A549 (cell line): ENCODE measurements around the gene SYTL1. TPM values are rescaled to one million over a fixed set of nuclear protein-coding genes. Genes with fewer than 3 reads are reported as not detected.

ENCODE experiments used
- ATAC-seq, 2 experiments: fragments of 200-7000 bp in 1 of 2; fragments of >200 bp in 1 of 2; cut with Nextera tagmentation in 1 of 2; cut with Tn5 transposase in 1 of 2; 3 replicates each; pipeline versions ENCODE4 v1.8.0 to v1.9.1; 2018 to 2020; ENCODE audit warnings: mild to moderate bottlenecking in 1 of 2, moderate library complexity in 1 of 2
- CTCF ChIA-PET: fragments of 300-600 bp; sonication (Branson Sonifier 250); formaldehyde crosslinking; extraction: SDS; loops from one replicate; lab custom pipeline; 2021; ENCODE audit warnings: antibody characterized with exemption, inconsistent platforms; lab: Yijun Ruan, JAX
- POLR2A ChIA-PET: fragments of 350-600 bp; formaldehyde crosslinking; extraction: SDS; loops from one replicate; lab custom pipeline; 2021; ENCODE audit warnings: antibody characterized with exemption, inconsistent platforms; lab: Yijun Ruan, JAX
- DNase-seq, 2 experiments: peaks; one replicate each; pipeline versions ENCODE4 v3.0.0 to v3.0.0-alpha.2; 2011 to 2016; ENCODE audit warnings: low read depth in 1 of 2, low spot score in 1 of 2
- FAIRE-seq: peaks from 2 replicates; lab custom pipeline; 2011; peaks lifted over from hg19 to GRCh38; lab: Jason Lieb, UNC
- H3K27ac ChIP-seq, 2 experiments: fragments of >200 bp; sonication (Bioruptor Twin); formaldehyde crosslinking; 3 replicates each; pipeline ENCODE4 v1.5.1; 2016 to 2017
- H3K4me1 ChIP-seq: fragments of >200 bp; sonication (Bioruptor Twin); formaldehyde crosslinking; 3 replicates; pipeline ENCODE4 v1.6.1; 2016
- H3K4me2 ChIP-seq: fragments of >200 bp; sonication (Bioruptor Twin); formaldehyde crosslinking; 3 replicates; pipeline ENCODE4 v1.6.1; 2016
- H3K4me3 ChIP-seq: fragments of >200 bp; sonication (Bioruptor Twin); formaldehyde crosslinking; 3 replicates; pipeline ENCODE4 v1.5.1; 2016
- H3K9me3 ChIP-seq: fragments of >200 bp; sonication (Bioruptor Twin); formaldehyde crosslinking; 3 replicates; pipeline ENCODE4 v1.6.1; 2016
- ESRRA ChIP-seq: fragments of 150-350 bp; IDR thresholded peaks from 2 replicates; pipeline ENCODE4 v1.6.1; 2014; ENCODE audit warnings: mild to moderate bottlenecking, low read length, borderline replicate concordance
- FOSB ChIP-seq: fragments of 250-450 bp; sonication (Bioruptor Pico); IDR thresholded peaks from 2 replicates; pipeline ENCODE4 v1.5.0; 2020; ENCODE audit warnings: mild to moderate bottlenecking, moderate library complexity
- JUNB ChIP-seq: fragments of >200 bp; sonication (Bioruptor Twin); formaldehyde crosslinking; IDR thresholded peaks from 2 replicates; pipeline ENCODE4 v1.6.1; 2016
- KDM1A ChIP-seq: fragments of 200-600 bp; sonication (generic); IDR thresholded peaks from 2 replicates; pipeline ENCODE4 v1.6.1; 2016; ENCODE audit warnings: low read depth, mild to moderate bottlenecking
- KDM5A ChIP-seq: fragments of 200-600 bp; sonication (generic); IDR thresholded peaks from 2 replicates; pipeline ENCODE4 v1.6.1; 2016; ENCODE audit warnings: antibody characterized with exemption, mild to moderate bottlenecking
- MYC ChIP-seq: IDR thresholded peaks from 2 replicates; pipeline ENCODE4 v1.6.1; 2012; ENCODE audit warnings: mild to moderate bottlenecking, inconsistent platforms, low read length, improper control_type of control experiment, borderline replicate concordance
- PHF8 ChIP-seq: fragments of 200-600 bp; sonication (generic); IDR thresholded peaks from 2 replicates; pipeline ENCODE4 v1.6.1; 2016; ENCODE audit warnings: low read depth, mild to moderate bottlenecking, antibody characterized with exemption, moderate library complexity, borderline replicate concordance
- RARB ChIP-seq: fragments of 250-450 bp; sonication (Bioruptor Pico); IDR thresholded peaks from 2 replicates; pipeline ENCODE4 v1.8.0; 2021; ENCODE audit warnings: mild to moderate bottlenecking, moderate library complexity
- SMC3 ChIP-seq: fragments of >200 bp; sonication (Bioruptor Twin); formaldehyde crosslinking; IDR thresholded peaks from 3 replicates; pipeline ENCODE4 v1.6.1; 2018; ENCODE audit warnings: inconsistent platforms
- SREBF2 ChIP-seq: fragments of 450-650 bp; IDR thresholded peaks from 2 replicates; pipeline ENCODE4 v1.6.1; 2014; ENCODE audit warnings: mild to moderate bottlenecking, moderate library complexity
- TP53 ChIP-seq: fragments of 250-450 bp; sonication (Bioruptor Pico); IDR thresholded peaks from 2 replicates; pipeline ENCODE4 v1.5.0; 2021; ENCODE audit warnings: mild to moderate bottlenecking, moderate library complexity
- ZFP36 ChIP-seq: fragments of 450-650 bp; IDR thresholded peaks from 2 replicates; pipeline ENCODE4 v1.6.1; 2014; ENCODE audit warnings: borderline replicate concordance; ENCODE audit not compliant: partially characterized antibody
- WGBS: methylation state at CpG from one replicate; pipeline ENCODE4 v1.1.6; 2017; ENCODE audit errors: missing lambda C conversion rate; 5-methylcytosine and 5-hydroxymethylcytosine counted together
- polyA plus RNA-seq, 4 experiments: library from polyadenylated mRNA; depleted of rRNA in 3 of 4; stranded (reverse); fragments of >200 nt; fragmentation: RNase III in 1 of 4; extraction: RNeasy Plus Mini Kit Qiagen cat#74134 plus additional on column Dnase treatment in 1 of 4; gene quantifications; 2 replicates in 3 of 4; 3 replicates in 1 of 4; pipeline ENCODE4 v1.2.3, GENCODE V29; 2011 to 2017
- TF ChIP-seq, protein P1 (sequence below): IDR thresholded peaks from 2 replicates; pipeline ENCODE4 v1.6.1; 2012; ENCODE audit warnings: low read depth, borderline replicate concordance
- TF ChIP-seq, protein P2 (sequence below): fragments of >200 bp; sonication (Bioruptor Twin); formaldehyde crosslinking; IDR thresholded peaks from 2 replicates; pipeline ENCODE4 v1.6.1; 2016
- TF ChIP-seq, protein P3 (sequence below): fragments of 250-450 bp; sonication (Bioruptor Pico); IDR thresholded peaks from 2 replicates; pipeline ENCODE4 v1.5.0; 2021; ENCODE audit warnings: mild to moderate bottlenecking, moderate library complexity, borderline replicate concordance
- TF ChIP-seq, protein P4 (sequence below): fragments of 450-650 bp; IDR thresholded peaks from 2 replicates; pipeline ENCODE4 v1.6.1; 2014; ENCODE audit warnings: antibody characterized with exemption
- TF ChIP-seq, protein P5 (sequence below): fragments of 200-600 bp; sonication (generic); IDR thresholded peaks from 2 replicates; pipeline ENCODE4 v1.6.1; 2016; ENCODE audit warnings: antibody characterized with exemption, mild to moderate bottlenecking, moderate library complexity
- TF ChIP-seq, protein P6 (sequence below): fragments of 150-350 bp; IDR thresholded peaks from 2 replicates; pipeline ENCODE4 v1.6.1; 2014; ENCODE audit warnings: low read depth, mild to moderate bottlenecking, low read length
- TF ChIP-seq, protein P7 (sequence below): fragments of 250-450 bp; sonication (Bioruptor Pico); IDR thresholded peaks from 2 replicates; pipeline ENCODE4 v1.5.0; 2020; ENCODE audit warnings: low read depth, mild to moderate bottlenecking, moderate library complexity

Gene SYTL1
- polyA plus RNA-seq, 2 of the 4 experiments (the other 2 are of a cell fraction) = 0.76 to 0.80 TPM

DNA sequence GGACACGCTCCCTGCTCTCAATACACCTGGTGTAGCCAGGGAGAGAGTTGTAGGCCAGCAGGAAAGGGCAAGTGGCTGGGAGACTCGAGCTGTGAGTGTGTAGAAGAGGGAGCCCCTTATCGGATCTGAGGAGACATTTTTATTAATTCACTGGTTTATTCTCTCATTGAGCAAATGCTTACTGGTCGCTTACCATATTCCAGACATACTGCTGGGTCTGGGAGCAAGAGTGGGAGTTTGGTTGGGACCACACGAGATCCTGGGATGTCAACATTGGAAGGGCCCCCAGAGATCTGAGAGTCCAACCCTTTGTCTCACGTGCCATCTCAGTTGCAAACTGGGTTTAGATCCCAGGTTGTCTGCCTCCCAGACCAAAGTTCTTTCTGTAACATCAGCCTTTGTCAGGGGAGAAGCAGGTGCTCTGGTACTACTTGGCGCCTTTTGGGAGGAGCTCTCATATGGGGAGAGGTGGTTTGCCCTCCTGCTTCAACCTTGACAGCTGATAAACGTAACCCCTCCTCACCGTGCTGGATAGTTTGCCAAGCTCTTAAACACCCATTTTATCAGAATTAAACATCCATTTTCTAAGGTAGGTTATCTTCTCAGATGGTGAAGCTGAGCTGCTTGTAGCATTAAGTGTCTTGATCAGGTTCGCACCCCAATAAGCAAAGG, 19.1 kb upstream of the SYTL1 start:
- peak overlapping the region; percentile 99 for H3K4me3 ChIP-seq
- ATAC-seq = no peak
- 14% methylated on average over 9 of the region's 10 CpGs for WGBS
- H3K9me3 ChIP-seq = no peaks in the 10 kb centered on the region
- H3K4me1 ChIP-seq = peaks cover 8% of the 10 kb centered on the region; the same call in 2 of the 3 replicates
- H3K4me2 ChIP-seq = peak overlapping the region; percentile 94
- ChIA-PET CTCF (interaction anchor here (0.7 to 4.8 kb wide), 8 partner anchors 10 to 43 kb away, joined by 3 to 29 read pairs (median 4); no protein-coding TSS in a partner anchor), POLR2A (interaction anchor here (0.9 to 1.0 kb wide), 2 partner anchors 19 to 44 kb away, joined by 3 to 4 read pairs; partner anchors contain the start of genes MAP3K6 and SYTL1)
- no peak for FAIRE-seq
- H3K27ac ChIP-seq = peak overlapping the region; percentile 97 to 98
- DNase-seq = no peak
- TF ChIP-seq KDM5A (peak; percentile 3; the same call in 1 of the 2 replicates), ESRRA (no peak)
- TF ChIP-seq, protein P1, sequence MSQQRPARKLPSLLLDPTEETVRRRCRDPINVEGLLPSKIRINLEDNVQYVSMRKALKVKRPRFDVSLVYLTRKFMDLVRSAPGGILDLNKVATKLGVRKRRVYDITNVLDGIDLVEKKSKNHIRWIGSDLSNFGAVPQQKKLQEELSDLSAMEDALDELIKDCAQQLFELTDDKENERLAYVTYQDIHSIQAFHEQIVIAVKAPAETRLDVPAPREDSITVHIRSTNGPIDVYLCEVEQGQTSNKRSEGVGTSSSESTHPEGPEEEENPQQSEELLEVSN = no peak
- TF ChIP-seq, protein P2, sequence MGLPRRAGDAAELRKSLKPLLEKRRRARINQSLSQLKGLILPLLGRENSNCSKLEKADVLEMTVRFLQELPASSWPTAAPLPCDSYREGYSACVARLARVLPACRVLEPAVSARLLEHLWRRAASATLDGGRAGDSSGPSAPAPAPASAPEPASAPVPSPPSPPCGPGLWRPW = no peak

DNA sequence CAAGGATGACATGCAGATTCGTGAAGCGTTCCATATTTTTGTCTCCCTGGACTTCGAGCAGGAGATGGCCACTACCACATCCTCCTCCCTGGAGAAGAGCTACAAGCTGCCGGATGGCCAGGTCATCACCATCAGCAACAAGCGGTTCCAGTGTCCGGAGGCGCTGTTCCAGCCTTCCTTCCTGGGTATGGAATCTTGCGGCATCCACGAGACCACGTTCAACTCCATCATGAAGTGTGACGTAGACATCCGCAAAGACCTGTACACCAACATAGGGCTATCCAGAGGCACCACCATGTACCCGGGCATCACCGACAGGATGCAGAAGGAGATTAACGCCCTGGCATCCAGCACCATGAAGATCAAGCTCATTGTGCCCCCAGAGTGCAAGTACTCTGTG, 16.5 kb upstream of the SYTL1 start:
- Histone ChIP-seq H3K4me3 (no peak overlapping the region), H3K27ac (no peak overlapping the region), H3K9me3 (no peaks in the 10 kb centered on the region), H3K4me2 (no peak overlapping the region), H3K4me1 (peaks cover 8% of the 10 kb centered on the region; the same call in 2 of the 3 replicates)
- WGBS = 94% methylated on average over 15 of the region's 15 CpGs
- DNase-seq (no peak), ATAC-seq (no peak), FAIRE-seq (no peak)
- ChIA-PET CTCF (interaction anchor here (1.4 to 4.8 kb wide), 2 partner anchors 8 to 341 kb away, joined by 3 to 29 read pairs; no protein-coding TSS in a partner anchor), POLR2A (no interaction called here)
- TF ChIP-seq KDM1A = no peak
- no peak for TF ChIP-seq RARB (CRISPR knock-in tag)
- TF ChIP-seq FOSB (CRISPR knock-in tag) = no peak
- TF ChIP-seq MYC = no peak
- no peak for TF ChIP-seq SREBF2
- TF ChIP-seq, protein P3, sequence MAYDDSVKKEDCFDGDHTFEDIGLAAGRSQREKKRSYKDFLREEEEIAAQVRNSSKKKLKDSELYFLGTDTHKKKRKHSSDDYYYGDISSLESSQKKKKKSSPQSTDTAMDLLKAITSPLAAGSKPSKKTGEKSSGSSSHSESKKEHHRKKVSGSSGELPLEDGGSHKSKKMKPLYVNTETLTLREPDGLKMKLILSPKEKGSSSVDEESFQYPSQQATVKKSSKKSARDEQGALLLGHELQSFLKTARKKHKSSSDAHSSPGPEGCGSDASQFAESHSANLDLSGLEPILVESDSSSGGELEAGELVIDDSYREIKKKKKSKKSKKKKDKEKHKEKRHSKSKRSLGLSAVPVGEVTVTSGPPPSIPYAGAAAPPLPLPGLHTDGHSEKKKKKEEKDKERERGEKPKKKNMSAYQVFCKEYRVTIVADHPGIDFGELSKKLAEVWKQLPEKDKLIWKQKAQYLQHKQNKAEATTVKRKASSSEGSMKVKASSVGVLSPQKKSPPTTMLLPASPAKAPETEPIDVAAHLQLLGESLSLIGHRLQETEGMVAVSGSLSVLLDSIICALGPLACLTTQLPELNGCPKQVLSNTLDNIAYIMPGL (CRISPR knock-in tag) = no peak

DNA sequence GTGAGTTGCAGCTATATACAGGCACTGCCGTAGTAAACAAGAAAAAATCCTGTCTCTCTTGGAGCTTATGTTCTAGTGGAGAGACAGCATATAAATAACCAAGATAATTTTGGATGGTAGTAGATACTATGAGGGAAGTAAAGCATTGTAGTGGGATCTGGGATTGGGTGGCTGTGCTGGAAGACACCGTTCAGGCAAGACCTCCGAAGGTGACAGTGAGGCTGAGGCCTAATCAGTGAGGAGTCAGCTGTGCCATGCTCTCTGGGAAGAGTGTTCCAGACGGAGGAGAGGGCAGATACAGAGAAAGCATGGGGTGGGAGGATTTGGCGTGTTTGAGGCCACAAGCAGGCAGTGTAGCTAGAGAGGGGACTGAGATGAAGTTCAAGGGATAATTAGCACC, 13.9 kb upstream of the SYTL1 start:
- ChIA-PET POLR2A (no interaction called here), CTCF (interaction anchor here (0.6 to 2.5 kb wide), 4 partner anchors 20 to 279 kb away, joined by 3 to 16 read pairs (median 3); partner anchors contain the start of gene MAP3K6)
- no peak for DNase-seq
- no peak overlapping the region for H3K4me3 ChIP-seq
- peaks cover 8% of the 10 kb centered on the region; the same call in 2 of the 3 replicates for H3K4me1 ChIP-seq
- H3K27ac ChIP-seq = no peak overlapping the region
- no peaks in the 10 kb centered on the region for H3K9me3 ChIP-seq
- no peak for ATAC-seq
- H3K4me2 ChIP-seq = no peak overlapping the region
- WGBS = 87% methylated on average over 5 of the region's 5 CpGs
- no peak for FAIRE-seq
- TF ChIP-seq TP53 (CRISPR knock-in tag) (no peak), SREBF2 (no peak), JUNB (no peak), KDM5A (no peak), SMC3 (no peak), PHF8 (no peak), ZFP36 (no peak)
- TF ChIP-seq, protein P4, sequence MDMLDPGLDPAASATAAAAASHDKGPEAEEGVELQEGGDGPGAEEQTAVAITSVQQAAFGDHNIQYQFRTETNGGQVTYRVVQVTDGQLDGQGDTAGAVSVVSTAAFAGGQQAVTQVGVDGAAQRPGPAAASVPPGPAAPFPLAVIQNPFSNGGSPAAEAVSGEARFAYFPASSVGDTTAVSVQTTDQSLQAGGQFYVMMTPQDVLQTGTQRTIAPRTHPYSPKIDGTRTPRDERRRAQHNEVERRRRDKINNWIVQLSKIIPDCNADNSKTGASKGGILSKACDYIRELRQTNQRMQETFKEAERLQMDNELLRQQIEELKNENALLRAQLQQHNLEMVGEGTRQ = no peak
- TF ChIP-seq, protein P5, sequence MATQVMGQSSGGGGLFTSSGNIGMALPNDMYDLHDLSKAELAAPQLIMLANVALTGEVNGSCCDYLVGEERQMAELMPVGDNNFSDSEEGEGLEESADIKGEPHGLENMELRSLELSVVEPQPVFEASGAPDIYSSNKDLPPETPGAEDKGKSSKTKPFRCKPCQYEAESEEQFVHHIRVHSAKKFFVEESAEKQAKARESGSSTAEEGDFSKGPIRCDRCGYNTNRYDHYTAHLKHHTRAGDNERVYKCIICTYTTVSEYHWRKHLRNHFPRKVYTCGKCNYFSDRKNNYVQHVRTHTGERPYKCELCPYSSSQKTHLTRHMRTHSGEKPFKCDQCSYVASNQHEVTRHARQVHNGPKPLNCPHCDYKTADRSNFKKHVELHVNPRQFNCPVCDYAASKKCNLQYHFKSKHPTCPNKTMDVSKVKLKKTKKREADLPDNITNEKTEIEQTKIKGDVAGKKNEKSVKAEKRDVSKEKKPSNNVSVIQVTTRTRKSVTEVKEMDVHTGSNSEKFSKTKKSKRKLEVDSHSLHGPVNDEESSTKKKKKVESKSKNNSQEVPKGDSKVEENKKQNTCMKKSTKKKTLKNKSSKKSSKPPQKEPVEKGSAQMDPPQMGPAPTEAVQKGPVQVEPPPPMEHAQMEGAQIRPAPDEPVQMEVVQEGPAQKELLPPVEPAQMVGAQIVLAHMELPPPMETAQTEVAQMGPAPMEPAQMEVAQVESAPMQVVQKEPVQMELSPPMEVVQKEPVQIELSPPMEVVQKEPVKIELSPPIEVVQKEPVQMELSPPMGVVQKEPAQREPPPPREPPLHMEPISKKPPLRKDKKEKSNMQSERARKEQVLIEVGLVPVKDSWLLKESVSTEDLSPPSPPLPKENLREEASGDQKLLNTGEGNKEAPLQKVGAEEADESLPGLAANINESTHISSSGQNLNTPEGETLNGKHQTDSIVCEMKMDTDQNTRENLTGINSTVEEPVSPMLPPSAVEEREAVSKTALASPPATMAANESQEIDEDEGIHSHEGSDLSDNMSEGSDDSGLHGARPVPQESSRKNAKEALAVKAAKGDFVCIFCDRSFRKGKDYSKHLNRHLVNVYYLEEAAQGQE = no peak
- TF ChIP-seq, protein P6, sequence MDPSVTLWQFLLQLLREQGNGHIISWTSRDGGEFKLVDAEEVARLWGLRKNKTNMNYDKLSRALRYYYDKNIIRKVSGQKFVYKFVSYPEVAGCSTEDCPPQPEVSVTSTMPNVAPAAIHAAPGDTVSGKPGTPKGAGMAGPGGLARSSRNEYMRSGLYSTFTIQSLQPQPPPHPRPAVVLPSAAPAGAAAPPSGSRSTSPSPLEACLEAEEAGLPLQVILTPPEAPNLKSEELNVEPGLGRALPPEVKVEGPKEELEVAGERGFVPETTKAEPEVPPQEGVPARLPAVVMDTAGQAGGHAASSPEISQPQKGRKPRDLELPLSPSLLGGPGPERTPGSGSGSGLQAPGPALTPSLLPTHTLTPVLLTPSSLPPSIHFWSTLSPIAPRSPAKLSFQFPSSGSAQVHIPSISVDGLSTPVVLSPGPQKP = no peak
- TF ChIP-seq, protein P7, sequence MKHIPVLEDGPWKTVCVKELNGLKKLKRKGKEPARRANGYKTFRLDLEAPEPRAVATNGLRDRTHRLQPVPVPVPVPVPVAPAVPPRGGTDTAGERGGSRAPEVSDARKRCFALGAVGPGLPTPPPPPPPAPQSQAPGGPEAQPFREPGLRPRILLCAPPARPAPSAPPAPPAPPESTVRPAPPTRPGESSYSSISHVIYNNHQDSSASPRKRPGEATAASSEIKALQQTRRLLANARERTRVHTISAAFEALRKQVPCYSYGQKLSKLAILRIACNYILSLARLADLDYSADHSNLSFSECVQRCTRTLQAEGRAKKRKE (CRISPR knock-in tag) = no peak
